ENCODE data around the gene EPHB2.
"Not testable (repeated sequence)": the region's sequence is repeated elsewhere in the genome, so short reads cannot be mapped to it uniquely, and the experiment has no call there.

Gene EPHB2

DNA sequence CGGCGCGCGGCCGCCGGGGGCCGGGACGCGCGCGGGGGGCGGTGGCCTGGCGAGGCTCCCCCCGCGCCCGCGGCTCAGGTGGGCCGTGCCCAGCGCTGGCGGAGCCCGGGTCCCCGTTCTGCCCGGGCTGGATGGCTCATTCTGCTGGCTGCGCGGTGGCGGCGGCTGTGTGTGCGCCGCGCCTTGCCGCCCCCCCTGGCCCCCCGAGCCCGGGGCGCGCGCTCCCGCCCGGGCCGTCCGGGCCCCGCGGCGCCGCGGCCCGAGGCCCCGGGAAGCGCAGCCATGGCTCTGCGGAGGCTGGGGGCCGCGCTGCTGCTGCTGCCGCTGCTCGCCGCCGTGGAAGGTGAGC, at the start of gene EPHB2:
Gene EPHB2 (plus strand): TSS at position 139 of the 349 bp plus-strand sequence. CDS start 144 bp downstream, at position 283.
- no peak for DNase-seq (ENCODE audit: low read depth, low spot score)

DNA sequence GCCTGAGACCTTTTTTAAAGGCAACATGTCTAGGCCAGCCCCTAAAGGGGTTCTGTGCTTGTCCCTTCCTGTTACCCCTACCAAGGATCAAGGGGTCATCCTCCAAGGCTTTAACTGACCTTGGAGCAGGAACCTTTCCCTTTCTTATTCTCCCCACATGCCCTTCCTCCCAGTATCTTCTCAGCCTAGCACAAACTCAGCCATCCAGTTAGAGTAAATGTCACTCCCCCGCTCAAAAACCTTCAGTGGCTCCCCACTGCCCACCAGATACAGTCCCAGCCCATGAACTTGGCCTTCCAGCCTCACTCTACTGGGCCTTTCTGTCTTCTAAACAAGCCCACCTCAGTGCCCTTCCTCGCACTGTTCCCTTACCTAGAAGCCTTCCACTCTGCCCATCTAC, 48.8 kb upstream of the EPHB2 start:
- DNase-seq (ENCODE audit: low read depth, low spot score): no peak

DNA sequence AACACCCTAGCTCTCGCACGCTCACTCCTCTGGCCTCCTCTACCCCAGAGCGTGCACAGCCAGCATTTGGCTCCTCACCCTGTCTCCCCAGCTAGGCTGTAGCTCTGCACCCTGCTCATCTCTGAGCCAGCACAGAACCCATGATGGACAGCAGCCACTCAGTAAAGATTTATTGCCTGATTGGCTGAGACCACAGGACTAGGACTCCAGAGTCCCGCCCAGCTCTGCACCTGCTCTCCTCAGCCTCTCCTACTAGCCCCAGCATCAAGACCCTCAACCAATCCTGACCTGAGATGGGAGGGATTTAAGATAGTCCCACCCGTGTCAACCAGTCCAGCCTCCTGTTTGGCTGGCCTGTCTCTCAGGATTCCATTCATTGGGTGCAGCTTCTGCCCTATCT, 48.3 kb upstream of the EPHB2 start:
- peak; percentile 86 for DNase-seq (ENCODE audit: low read depth, low spot score)

DNA sequence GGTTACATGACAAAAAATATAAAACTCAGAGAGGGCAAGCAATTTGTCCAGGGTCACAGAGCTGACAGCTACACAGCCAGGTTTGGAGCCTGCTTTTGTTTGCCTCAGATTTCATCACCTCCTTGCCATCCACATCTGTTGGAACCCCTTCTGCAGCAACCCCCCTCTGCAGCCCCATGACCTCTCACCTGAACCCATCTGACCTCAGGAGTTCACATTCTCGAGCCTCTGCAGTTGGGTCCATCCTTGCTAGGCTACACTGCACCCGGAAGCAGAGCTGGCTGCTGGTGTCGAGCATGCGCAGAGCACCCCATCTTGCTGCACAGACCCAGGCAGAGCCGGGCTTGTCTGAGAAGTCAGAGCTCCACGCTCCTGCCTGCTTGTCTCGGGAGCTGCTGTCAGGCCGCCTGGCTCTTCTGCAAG, 47.6 kb upstream of the EPHB2 start:
- DNase-seq (ENCODE audit: low read depth, low spot score): no peak

DNA sequence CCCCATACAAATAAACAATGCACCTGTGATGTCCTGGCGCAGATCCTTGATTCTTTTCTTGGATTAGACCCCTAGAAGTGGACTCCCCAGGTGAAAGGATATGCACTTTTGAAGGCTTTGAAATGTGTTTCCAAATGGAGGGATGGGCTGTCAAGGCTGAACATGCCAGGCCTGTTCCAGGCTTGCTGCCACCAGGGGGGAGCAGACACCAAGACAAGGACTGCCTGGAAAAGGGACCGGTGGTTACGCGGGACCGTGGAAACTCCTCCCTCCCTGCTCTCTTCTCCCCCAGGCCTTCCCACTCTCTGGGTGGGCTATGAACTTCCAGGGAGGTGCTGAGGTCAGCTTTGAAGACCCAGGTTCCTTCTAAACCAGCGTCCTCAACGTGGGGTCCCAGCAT, 44.9 kb upstream of the EPHB2 start:
- DNase-seq (ENCODE audit: low read depth, low spot score): peak; percentile 50

DNA sequence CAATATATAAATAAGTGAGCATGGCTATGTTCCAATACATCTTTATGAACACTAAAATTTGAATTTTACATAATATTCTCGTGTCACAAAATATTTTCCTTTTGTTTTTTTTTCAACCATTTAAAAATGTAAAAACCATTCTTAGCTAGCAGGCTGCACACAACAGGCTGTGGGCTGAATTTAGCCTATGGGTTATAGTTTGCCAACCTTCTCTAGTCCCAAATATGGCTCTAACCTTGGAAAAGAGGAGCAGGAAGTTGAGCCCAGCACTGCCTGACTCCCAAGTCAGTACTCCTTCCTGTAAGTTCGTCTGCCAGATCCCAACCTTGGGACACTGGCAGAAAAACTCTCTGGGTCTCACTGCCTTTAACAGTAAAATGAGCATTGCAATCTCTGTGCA, 44.2 kb upstream of the EPHB2 start:
- DNase-seq (ENCODE audit: low read depth, low spot score): no peak

DNA sequence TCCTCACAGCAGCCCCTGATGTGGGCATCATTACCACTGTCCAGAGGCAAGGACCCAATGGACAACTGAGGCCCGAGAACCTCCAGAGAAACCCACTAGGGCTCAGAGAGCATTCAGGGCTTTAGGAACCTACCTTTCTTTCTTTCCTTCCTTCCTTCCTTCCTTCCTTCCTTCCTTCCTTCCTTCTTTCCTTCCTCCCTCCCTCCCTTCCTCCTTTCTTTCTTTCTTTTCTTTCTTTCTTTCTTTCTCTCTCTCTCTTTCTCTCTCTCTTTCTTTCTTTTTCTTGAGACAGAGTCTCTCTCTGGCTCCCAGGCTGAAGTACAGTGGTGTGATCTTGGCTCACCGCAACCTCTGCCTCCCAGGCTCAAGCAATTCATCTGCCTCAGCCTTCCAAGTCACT, 41.8 kb upstream of the EPHB2 start:
- DNase-seq (ENCODE audit: low read depth, low spot score): not testable (repeated sequence)

DNA sequence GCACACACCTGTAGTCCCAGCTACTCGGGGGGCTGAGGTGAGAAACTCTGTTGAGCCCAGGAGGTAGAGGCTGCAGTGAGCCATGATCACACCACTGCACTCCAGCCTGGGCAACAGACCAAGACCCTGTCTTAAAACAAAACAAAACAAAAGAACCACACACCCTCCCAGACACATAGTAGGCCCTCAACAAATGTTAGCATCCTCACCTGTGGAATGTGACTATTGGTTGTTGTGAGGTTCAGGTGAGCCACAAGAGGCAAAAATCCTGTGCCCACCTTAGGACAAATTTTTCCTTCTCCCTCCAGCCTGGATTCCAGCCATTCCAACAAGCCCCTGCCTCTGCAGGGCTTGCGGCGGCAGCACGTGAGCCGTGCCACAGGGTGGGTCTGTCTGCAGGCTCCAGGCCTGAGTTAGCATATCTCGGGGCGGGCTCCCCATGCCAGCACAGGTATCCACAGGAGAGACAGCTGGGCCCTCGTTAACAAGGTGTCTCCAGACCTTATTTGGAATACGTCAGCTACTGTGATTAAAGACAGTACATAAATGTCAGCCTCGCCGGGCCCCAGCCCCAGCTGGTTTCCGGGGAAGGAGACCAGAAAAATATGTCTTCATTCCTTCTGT, 40.2 kb upstream of the EPHB2 start:
- peak; percentile 32 for DNase-seq (ENCODE audit: low read depth, low spot score)

DNA sequence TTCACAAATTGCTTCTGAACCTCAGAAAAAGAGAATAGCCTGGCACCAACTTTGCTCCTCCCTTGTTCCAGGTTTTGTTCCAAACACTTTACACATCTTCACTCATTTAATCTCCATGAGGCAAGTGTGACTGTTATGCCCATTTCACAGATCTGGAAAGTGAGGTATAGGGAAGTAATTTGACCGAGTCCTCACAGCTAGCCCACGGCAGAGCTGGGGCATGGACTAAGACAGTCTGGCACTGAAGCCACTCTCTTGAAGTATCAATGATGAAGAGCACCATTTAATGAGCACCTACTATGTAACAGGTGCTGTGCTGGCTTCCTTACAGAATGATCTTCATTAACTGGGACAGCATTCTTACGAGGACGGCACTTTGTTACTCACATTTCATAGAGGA, 38.6 kb upstream of the EPHB2 start:
- DNase-seq (ENCODE audit: low read depth, low spot score): no peak

DNA sequence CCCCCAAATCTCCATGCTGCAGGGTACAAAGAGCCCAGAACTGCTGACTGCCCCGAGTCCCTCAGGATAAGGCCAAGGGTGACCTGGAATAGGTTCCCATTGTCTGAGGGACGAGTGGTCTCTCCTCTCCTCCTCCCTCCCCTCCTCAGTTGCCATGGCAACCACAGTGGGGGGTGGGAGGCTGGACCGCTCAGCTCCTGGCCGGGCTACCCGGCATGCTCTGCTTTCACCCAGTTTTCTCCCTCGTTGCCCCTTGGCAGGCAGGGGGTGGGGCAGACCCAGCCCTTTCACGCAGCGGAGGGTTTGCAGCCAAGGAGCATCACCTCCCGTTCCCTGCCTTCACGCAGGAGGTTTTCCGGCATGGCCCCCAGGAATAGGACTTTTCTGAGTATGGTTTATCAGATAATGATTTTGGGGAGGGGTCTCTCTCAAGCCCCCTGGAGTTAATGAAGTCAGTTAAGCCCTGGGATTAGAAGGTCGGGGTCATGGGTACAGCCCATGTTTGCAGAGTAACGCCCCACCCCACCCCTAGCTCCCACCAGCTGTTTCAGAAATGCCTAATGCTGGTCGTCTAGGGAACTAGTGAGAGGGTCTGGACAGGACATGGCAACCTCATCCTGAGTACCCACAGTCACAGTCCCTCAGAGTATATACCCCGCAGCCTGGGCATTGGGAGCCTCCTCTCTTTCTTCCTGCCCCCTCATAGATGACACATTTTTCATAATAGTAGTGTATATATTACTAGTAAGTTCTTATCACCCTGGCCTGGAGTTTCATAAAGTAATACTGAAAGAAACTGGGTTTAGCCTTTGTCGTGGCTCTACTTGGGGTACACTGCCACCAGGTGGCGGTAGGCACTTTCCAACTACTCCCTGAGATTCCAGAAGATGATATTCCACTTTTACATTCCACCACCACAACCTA, 36.9 kb upstream of the EPHB2 start:
- DNase-seq (ENCODE audit: low read depth, low spot score): peak; percentile 53

DNA sequence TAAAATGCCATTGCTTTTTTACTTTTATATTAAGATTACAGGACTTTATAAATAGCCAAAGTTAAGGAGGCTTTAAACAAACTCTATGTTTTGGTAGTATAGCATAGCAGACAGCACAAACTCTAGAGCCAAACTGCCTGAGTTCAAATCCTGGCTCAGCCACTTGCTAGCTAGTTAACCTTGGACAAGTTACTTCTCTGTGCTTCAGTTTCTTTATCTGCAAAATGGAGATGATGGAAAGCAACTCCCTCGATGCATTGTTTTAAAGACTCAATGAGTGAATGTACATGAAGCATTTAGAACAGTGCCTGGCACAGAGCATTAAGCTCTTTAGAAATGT, 36.3 kb upstream of the EPHB2 start:
- no peak for DNase-seq (ENCODE audit: low read depth, low spot score)

DNA sequence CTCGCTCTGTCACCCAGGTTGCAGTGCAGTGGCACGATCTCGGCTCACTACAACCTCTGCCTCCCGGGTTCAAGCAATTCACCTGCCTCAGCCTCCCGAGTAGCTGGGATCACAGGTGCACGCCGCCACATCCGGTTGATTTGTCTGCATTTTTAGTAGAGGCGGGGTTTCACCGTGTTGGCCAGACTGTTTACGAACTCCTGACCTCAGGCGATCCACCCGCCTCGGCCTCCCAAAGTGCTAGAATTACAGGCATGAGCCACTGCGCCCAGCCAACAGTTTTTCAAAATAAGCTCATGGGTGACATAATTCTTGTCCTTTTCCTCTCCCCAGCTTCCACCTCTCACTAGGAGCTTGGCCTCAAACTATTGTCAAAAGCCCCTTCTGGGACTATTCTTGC, 34.5 kb upstream of the EPHB2 start:
- not testable (repeated sequence) for DNase-seq (ENCODE audit: low read depth, low spot score)

DNA sequence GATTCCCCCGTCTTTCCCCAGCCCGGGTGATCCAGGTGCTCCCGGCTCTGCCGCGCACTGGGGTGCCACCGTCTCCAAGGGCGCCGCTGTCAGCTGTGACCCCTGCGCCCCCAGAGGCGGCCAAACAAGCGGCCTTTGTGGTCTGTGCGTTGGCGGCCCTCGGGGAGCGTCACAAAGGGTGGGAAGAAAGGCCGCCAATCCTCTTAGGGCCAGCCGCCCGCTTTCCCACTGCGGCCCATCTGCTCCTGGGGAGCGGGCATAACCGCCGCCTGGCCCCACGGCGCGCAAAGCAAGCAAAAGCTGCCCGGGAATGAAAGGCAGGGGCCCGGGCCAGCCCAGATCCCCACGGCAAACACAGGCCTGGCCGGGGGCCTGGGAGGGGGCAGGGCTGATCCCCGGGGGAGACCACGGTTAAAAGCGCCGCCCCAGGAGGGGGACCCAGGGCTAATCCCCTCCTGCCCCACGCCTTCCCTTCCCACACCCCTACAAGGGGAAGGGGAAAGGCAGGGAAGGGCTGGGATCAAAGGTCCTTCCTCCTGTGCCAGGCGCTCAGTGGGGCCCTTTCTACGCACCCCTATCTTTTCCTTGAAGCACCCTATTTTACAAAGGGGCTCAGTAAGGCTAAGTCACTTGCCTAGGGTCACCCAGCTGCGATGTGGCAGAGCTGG, 33.6 kb upstream of the EPHB2 start:
- DNase-seq (ENCODE audit: low read depth, low spot score): no peak

DNA sequence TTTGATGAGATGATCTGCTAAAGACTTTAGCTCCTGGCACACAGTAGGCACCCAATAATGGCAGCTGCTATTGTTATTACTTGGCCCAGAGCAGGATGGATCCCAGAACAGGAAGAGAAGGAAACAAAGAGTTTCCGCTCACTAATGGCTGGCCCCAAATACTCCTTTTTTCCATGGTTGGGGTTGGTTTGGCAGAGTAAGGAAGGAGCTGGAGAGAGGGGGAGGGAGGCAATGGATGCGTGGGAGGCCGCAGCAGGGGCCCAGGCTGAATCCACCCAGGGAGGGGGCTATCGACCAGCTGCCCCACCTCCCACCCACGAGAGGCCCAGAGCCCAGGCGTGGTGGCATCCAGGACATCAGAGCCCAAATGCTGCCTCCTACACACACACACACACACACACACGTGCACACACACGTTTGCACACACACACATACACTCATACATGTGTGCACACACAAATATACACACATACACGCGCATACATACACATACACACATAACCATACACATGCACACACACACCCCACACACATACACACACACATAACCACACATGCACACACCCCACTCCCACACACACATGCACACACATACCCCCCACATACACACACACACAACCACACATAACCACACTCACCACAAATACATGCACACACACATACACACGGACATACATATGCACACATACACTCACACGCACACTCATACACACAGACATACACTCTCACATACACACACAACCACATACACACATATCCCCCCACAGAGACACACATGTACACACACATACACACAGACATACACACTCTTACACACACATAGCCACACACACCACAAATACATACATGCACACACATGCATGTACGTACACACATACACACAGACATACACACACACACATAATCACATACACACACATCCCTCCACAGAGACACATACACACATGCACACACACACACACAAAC, 32.4 kb upstream of the EPHB2 start:
- no peak for DNase-seq (ENCODE audit: low read depth, low spot score)

DNA sequence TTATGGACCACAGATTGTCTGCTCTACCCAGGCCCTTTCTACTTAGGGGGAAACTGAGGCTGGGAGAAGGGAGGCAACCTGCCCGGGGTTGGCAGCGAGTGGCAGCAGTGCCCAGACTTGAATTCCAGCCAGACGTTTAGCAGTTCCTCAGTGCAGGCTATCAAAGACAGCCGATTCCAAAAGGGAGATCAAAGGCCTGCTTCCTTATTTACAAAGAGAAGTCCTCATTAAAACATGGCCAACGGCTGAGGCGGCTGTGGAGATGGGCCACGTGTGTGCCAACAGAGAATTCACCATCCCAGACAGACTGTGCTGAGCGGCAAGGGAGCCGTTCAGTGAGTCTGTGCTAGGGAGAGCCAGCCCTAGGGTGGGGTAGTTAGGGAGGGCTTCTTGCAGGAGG, 29.9 kb upstream of the EPHB2 start:
- DNase-seq (ENCODE audit: low read depth, low spot score): no peak

DNA sequence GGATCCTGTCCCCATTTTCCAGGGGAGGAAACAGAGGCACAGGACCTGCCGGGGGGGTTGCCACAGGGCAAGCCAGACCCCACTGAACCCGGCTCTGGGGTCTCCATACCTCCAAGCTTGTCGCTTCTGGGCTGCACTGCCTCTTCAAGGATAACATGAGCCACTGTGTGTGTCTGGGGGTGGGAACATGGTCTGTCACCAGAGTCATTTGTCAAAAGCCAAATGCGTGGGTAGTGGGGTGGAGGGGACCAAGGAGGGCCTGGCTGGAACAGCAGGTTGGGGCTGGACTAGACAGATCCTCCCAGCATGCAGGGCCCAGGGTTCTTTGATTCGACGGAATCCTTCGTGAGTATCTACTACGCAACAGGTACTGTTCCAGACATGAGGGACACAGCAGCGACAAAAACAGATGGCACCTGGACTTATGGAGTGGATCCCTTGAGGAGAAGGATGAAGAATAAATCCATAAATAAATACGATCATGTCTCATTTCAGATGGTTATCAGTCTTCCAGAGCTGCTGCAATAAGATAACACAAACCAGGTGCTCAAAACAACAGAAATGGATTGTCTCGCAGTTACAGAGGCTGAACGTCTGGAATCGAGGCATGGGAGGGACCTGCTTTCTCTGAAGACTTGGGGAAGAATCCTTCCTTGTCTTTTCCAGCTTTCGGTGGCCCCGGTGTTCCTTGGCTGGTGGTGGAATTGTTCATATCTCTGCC, 28.9 kb upstream of the EPHB2 start:
- no peak for DNase-seq (ENCODE audit: low read depth, low spot score)

DNA sequence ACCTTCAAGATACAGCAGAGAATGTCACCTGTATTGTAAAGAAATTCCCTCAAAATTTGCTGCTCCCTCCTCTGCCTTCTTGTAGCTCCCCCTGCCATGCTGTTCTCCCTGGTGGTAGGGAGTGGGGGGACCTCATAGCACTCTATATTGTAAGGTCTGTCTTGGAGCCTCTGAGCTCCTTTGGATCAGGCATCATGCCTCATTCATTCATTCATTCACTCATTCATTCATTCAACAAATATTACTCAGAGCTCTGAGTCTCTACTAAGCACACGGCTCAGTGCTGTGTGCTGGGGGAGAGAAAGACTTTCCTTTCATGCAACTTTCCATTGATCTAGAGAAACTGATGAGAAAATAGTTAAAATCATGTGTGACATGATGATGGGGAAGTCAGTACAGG, 27.1 kb upstream of the EPHB2 start:
- no peak for DNase-seq (ENCODE audit: low read depth, low spot score)

DNA sequence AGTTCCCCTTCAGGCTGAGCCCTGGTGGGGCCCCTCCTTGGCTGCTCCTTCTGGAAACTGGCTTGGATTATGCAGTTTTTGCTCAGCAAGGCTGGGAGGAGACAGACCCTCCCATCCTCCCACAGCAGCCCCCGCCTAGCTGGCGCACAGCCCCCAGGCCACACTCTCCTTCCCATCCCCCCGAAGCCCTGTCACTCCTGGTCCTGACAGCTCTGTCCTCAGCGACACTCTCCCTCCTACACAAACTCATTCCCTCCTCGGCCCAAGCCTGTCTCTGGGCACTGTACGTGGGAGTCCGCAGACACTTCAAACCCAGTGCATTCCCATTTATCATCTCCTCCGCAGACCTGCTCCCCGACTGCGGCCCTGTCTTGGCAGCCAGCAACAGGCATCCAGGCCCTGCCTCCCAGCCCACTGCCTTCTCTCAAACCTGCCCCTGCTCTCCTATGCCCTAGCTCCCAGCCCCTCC, 25.0 kb upstream of the EPHB2 start:
- peak; percentile 58 for DNase-seq (ENCODE audit: low read depth, low spot score)

DNA sequence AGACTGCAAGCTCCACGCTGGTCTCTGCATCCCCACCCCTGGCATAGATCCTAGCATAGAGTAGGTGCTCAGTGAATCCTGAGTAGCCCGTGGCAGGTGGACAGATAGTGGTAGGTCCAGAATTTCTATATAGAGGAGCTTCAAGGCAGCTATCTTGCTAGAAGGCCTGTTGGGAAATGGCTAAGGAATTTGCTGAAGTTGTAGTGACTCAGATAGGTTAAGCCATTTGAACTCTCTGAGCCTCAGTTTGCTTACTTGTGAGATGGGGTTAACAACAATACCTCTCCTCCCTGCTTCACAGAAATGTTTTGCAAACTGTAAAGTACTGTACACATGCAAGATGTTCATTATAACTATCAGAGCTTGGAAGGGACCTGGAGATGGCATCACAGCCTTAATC, 23.4 kb upstream of the EPHB2 start:
- DNase-seq (ENCODE audit: low read depth, low spot score): no peak

DNA sequence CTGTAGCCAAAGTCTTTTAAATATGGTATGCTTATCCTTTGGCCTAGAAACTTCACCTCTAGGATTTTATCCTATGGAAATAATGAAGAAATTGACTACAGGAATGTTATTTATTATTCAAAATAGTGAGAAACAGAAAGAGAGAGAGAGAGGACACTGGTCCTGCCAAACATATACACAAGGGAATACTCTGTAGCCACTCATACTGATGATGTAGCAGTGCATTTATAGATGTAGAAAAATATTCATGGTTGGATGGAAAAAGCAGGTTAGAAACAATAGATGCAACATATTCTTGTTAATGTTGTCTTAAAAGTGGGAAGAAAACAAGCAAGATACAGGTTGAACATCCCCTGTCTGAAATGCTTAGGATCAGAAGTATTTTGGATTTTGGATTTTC, 22.2 kb upstream of the EPHB2 start:
- DNase-seq (ENCODE audit: low read depth, low spot score): no peak

DNA sequence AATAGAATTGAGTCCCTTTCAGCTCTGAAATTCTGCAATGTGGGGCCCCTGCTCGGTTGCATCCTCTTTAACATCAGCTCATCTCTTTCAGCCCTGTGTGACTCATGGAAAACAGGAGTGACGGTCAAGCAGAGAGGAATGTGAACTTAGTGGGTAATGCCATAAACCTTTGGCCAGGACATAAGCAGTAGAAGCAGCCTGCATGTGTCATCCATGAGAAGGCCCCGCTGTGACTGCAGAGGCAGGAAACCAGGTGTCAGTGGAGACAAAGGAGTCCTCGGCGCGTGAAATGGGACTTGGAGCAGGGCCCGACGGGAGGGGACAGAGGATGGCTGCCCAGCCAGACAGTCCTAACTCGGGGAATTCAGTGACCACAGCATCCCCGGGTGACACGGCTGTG, 21.1 kb upstream of the EPHB2 start:
- peak; percentile 32 for DNase-seq (ENCODE audit: low read depth, low spot score)
